GM23248 (cell line): ENCODE results near the gene EFNB3. TPM values are rescaled to one million over a fixed set of nuclear protein-coding genes. Genes with fewer than 3 reads are reported as not detected.

ENCODE experiments used
- DNase-seq: peaks from one replicate; pipeline ENCODE4 v3.0.0-alpha.2; 2015
- H2AFZ ChIP-seq: fragments of 200-600 bp; sonication (generic); 2 replicates; pipeline ENCODE4 v1.6.1; 2016; ENCODE audit warnings: antibody characterized with exemption
- H3F3A ChIP-seq: fragments of 200-600 bp; sonication (generic); 2 replicates; pipeline ENCODE4 v1.6.1; 2016; ENCODE audit warnings: mild to moderate bottlenecking, antibody characterized with exemption, mixed run types; ENCODE audit not compliant: insufficient read depth
- H3K27ac ChIP-seq: fragments of 200-600 bp; sonication (generic); 2 replicates; pipeline ENCODE4 v1.5.1; 2016; ENCODE audit warnings: mild to moderate bottlenecking
- H3K27me3 ChIP-seq: fragments of 200-600 bp; sonication (generic); replicated peaks from 2 replicates; pipeline ENCODE4 v1.6.1; 2016; ENCODE audit warnings: mild to moderate bottlenecking; ENCODE audit not compliant: insufficient read depth
- H3K36me3 ChIP-seq: fragments of 200-600 bp; sonication (generic); 2 replicates; pipeline ENCODE4 v1.6.1; 2016; ENCODE audit warnings: low read depth, mild to moderate bottlenecking
- H3K4me1 ChIP-seq: fragments of 200-600 bp; sonication (generic); 2 replicates; pipeline ENCODE4 v1.6.1; 2016; ENCODE audit warnings: mild to moderate bottlenecking; ENCODE audit not compliant: insufficient read depth
- H3K4me2 ChIP-seq: fragments of 200-600 bp; sonication (generic); one replicate; pipeline ENCODE4 v1.6.1; 2016; ENCODE audit warnings: mild to moderate bottlenecking; ENCODE audit not compliant: unreplicated experiment
- H3K4me3 ChIP-seq: fragments of 200-600 bp; sonication (generic); 2 replicates; pipeline ENCODE4 v1.5.1; 2016; ENCODE audit warnings: mild to moderate bottlenecking
- H3K79me2 ChIP-seq: fragments of 200-600 bp; sonication (generic); 2 replicates; pipeline ENCODE4 v1.6.1; 2016; ENCODE audit warnings: mild to moderate bottlenecking; ENCODE audit not compliant: insufficient read depth
- H3K9ac ChIP-seq: fragments of 200-600 bp; sonication (generic); 2 replicates; pipeline ENCODE4 v1.6.1; 2016; ENCODE audit warnings: mild to moderate bottlenecking
- H3K9me2 ChIP-seq: fragments of 200-600 bp; sonication (generic); 2 replicates; pipeline ENCODE4 v1.6.1; 2016; ENCODE audit warnings: mixed run types, mild to moderate bottlenecking, moderate library complexity; ENCODE audit not compliant: insufficient read depth
- H3K9me3 ChIP-seq: fragments of 200-600 bp; sonication (generic); one replicate; pipeline ENCODE4 v1.6.1; 2017; ENCODE audit warnings: low read depth
- H4K20me1 ChIP-seq: fragments of 200-600 bp; sonication (generic); 2 replicates; pipeline ENCODE4 v1.6.0; 2016; ENCODE audit not compliant: insufficient read depth
- EZH2 ChIP-seq: fragments of 200-600 bp; sonication (generic); IDR thresholded peaks from 2 replicates; pipeline ENCODE4 v1.6.1; 2018; ENCODE audit warnings: antibody characterized with exemption, mild to moderate bottlenecking; ENCODE audit not compliant: insufficient read depth, poor library complexity, severe bottlenecking
- EZH2phosphoT487 ChIP-seq: fragments of 200-600 bp; sonication (generic); IDR thresholded peaks from 2 replicates; pipeline ENCODE4 v1.6.1; 2018; ENCODE audit warnings: antibody characterized with exemption, moderate library complexity, mild to moderate bottlenecking, low read depth; ENCODE audit not compliant: insufficient read depth
- WGBS, 2 experiments: methylation state at CpG; one replicate each; pipeline ENCODE4 v1.1.6; 2015 to 2017; ENCODE audit warnings: low lambda C conversion rate in 2 of 2, low coverage in 1 of 2; ENCODE audit errors: missing lambda C conversion rate in 2 of 2; 5-methylcytosine and 5-hydroxymethylcytosine counted together
- in situ Hi-C: fragments of 300-500 bp; cut with MboI; formaldehyde crosslinking; loops from 2 replicates; pipeline ENCODE4 v1.15.0; 2020
- polyA plus RNA-seq: library from polyadenylated mRNA; unstranded; fragments of >200 nt; fragmentation: Nextera tagmentation; extraction: Ambion mirVana; gene quantifications from 2 replicates; pipeline ENCODE4 v1.2.1, GENCODE V29; 2016
- total RNA-seq: library from RNA; depleted of rRNA; stranded (reverse); fragments of >200 nt; shearing (Covaris generic); gene quantifications from 2 replicates; pipeline ENCODE4 v1.2.3, GENCODE V29; 2014

EFNB3 gene
- total and polyA plus RNA-seq, 2 experiments from 2014 or later = 0.99 to 1.8 TPM

GRCh38 chr17:7705269-7706255 lies 560 bp downstream of the EFNB3 start:
- Histone ChIP-seq H3K4me1 (peaks cover 12% of the 10 kb centered on the region), H3K4me2 (peak overlapping the region; percentile 98), H3K9ac (0 out of 2 replicates have a peak overlapping the region, but pooled peaks have one; percentile 51), H3K4me3 (peak overlapping the region; percentile 77), H3K9me2 (no peaks in the 10 kb centered on the region), H3K9me3 (no peaks in the 10 kb centered on the region), H2AFZ (peak overlapping the region; percentile 88), H3K36me3 (no peaks in the 10 kb centered on the region), H3K27ac (no peak overlapping the region), H3F3A (no peaks in the 10 kb centered on the region), H4K20me1 (no peaks in the 10 kb centered on the region), H3K79me2 (no peaks in the 10 kb centered on the region), H3K27me3 (peaks cover 8% of the 10 kb centered on the region; the same call in 1 of the 2 replicates)
- no peak for DNase-seq
- no peak for TF ChIP-seq EZH2phosphoT487
- TF ChIP-seq EZH2 = no peak
- 15 to 25% methylated on average over 31 to 43 of the region's 50 CpGs for WGBS, 2 experiments
- in situ Hi-C loops = no loop called here

- Histone ChIP-seq H3K79me2 (no peaks in the 10 kb centered on the region), H3K4me3 (no peak overlapping the region), H2AFZ (no peak overlapping the region), H3K4me1 (peaks cover 12% of the 10 kb centered on the region), H3K9ac (no peak overlapping the region), H3K9me3 (no peaks in the 10 kb centered on the region), H4K20me1 (no peaks in the 10 kb centered on the region), H3K36me3 (no peaks in the 10 kb centered on the region), H3K27ac (no peak overlapping the region), H3K4me2 (no peak overlapping the region), H3K9me2 (no peaks in the 10 kb centered on the region), H3K27me3 (peaks cover 10% of the 10 kb centered on the region; the same call in 1 of the 2 replicates), H3F3A (no peaks in the 10 kb centered on the region)
- in situ Hi-C loops = no loop called here
- 97 to 99% methylated on average over 3 of the region's 3 CpGs for WGBS, 2 experiments
- TF ChIP-seq EZH2 (no peak), EZH2phosphoT487 (no peak)
- DNase-seq = no peak
Observed at GRCh38 chr17:7706631-7707354, 1.8 kb downstream of the EFNB3 start.

GRCh38 chr17:7707446-7707845 lies 2.4 kb downstream of the EFNB3 start:
- Histone ChIP-seq H3K27me3 (peaks cover 17% of the 10 kb centered on the region; the same call in 1 of the 2 replicates), H2AFZ (no peak overlapping the region), H3K4me3 (no peak overlapping the region), H3K4me1 (peaks cover 12% of the 10 kb centered on the region), H3K79me2 (no peaks in the 10 kb centered on the region), H3K4me2 (no peak overlapping the region), H3K9me3 (no peaks in the 10 kb centered on the region), H3K9me2 (no peaks in the 10 kb centered on the region), H3K9ac (no peak overlapping the region), H3K36me3 (no peaks in the 10 kb centered on the region), H4K20me1 (no peaks in the 10 kb centered on the region), H3K27ac (no peak overlapping the region), H3F3A (no peaks in the 10 kb centered on the region)
- TF ChIP-seq EZH2phosphoT487 = no peak
- TF ChIP-seq EZH2 = no peak
- no peak for DNase-seq
- in situ Hi-C loops = no loop called here
- WGBS, 2 experiments = 56 to 64% methylated on average over 9 of the region's 9 CpGs

- TF ChIP-seq EZH2 = no peak
- TF ChIP-seq EZH2phosphoT487 = no peak
- H3F3A ChIP-seq = no peaks in the 10 kb centered on the region
- H3K79me2 ChIP-seq = no peaks in the 10 kb centered on the region
- in situ Hi-C loops = no loop called here
- no peak for DNase-seq
- H3K9ac ChIP-seq = no peak overlapping the region
- peaks cover 12% of the 10 kb centered on the region for H3K4me1 ChIP-seq
- no peaks in the 10 kb centered on the region for H4K20me1 ChIP-seq
- 78 to 80% methylated on average over 22 of the region's 22 CpGs for WGBS, 2 experiments
- H3K27ac ChIP-seq = no peak overlapping the region
- H3K4me2 ChIP-seq = no peak overlapping the region
- H3K9me3 ChIP-seq = no peaks in the 10 kb centered on the region
- no peak overlapping the region for H2AFZ ChIP-seq
- H3K36me3 ChIP-seq = no peaks in the 10 kb centered on the region
- H3K4me3 ChIP-seq = no peak overlapping the region
- no peaks in the 10 kb centered on the region for H3K9me2 ChIP-seq
- peaks cover 18% of the 10 kb centered on the region; the same call in 1 of the 2 replicates for H3K27me3 ChIP-seq
Observed at GRCh38 chr17:7707858-7708750, 3.1 kb downstream of the EFNB3 start.
